HepG2 (cell line): ENCODE measurements around the gene CABP2. TPM values are rescaled to one million over a fixed set of nuclear protein-coding genes. Genes with fewer than 3 reads are reported as not detected.

ENCODE experiments used
- BHLHE40 ChIP-seq: IDR thresholded peaks from 2 replicates; pipeline ENCODE4 v1.6.1; 2011; ENCODE audit warnings: low read length, improper control_type of control experiment
- HMGXB3 ChIP-seq: sonication (generic); formaldehyde crosslinking; IDR thresholded peaks from 2 replicates; pipeline ENCODE4 v1.4.0; 2020; ENCODE audit warnings: missing genetic modification reagents, borderline replicate concordance
- MYPOP ChIP-seq: sonication (generic); formaldehyde crosslinking; IDR thresholded peaks from 2 replicates; pipeline ENCODE4 v1.8.1; 2023; ENCODE audit warnings: mild to moderate bottlenecking, moderate library complexity, missing genetic modification reagents
- NRL ChIP-seq: sonication (generic); formaldehyde crosslinking; IDR thresholded peaks from 2 replicates; pipeline ENCODE4 v1.5.0; 2020; ENCODE audit warnings: missing genetic modification reagents, mild to moderate bottlenecking, moderate library complexity, borderline replicate concordance
- TBP ChIP-seq: sonication (generic); formaldehyde crosslinking; IDR thresholded peaks from 2 replicates; pipeline ENCODE4 v1.5.0; 2020; ENCODE audit warnings: missing genetic modification reagents
- ZNF143 ChIP-seq: sonication (generic); formaldehyde crosslinking; IDR thresholded peaks from 2 replicates; pipeline ENCODE4 v1.4.0; 2020; ENCODE audit warnings: missing genetic modification reagents
- ZNF281 ChIP-seq: sonication (generic); formaldehyde crosslinking; IDR thresholded peaks from 2 replicates; pipeline ENCODE4 v1.4.0; 2020; ENCODE audit warnings: missing genetic modification reagents, borderline replicate concordance
- ZNF318 ChIP-seq: sonication (generic); formaldehyde crosslinking; IDR thresholded peaks from 2 replicates; pipeline ENCODE4 v1.4.0; 2020; ENCODE audit warnings: mild to moderate bottlenecking, missing genetic modification reagents
- polyA plus RNA-seq, 8 experiments: library from polyadenylated mRNA; depleted of rRNA in 3 of 8; stranded (reverse) in 7 of 8; unstranded in 1 of 8; fragments of >200 nt; fragmentation: Illumina TruSeq in 4 of 8; extraction: Trizol in 4 of 8; gene quantifications; 2 replicates each; pipeline versions ENCODE4 v1.2.1 to v1.2.3, GENCODE V29; 2011 to 2016; ENCODE audit warnings: low read depth in 4 of 8, missing spikeins in 1 of 8, mixed read lengths in 1 of 8; ENCODE audit not compliant: insufficient read depth in 1 of 8
- total RNA-seq, 5 experiments: library from RNA; depleted of rRNA; stranded (reverse); fragments of >200 nt; fragmentation: Illumina TruSeq; extraction: Trizol; gene quantifications; 2 replicates each; pipeline ENCODE4 v1.2.3, GENCODE V29; 2016; ENCODE audit warnings: low read depth in 1 of 5
- TF ChIP-seq, protein P1 (sequence below): IDR thresholded peaks from 2 replicates; pipeline ENCODE4 v1.6.1; 2016; ENCODE audit warnings: missing compliant biosample characterization, missing genetic modification reagents, borderline replicate concordance

CABP2 gene
- total and polyA plus RNA-seq, 2 of the 13 experiments (the other 11 are each of a cell fraction or from before 2014, with no cell fraction given): not detected

DNA sequence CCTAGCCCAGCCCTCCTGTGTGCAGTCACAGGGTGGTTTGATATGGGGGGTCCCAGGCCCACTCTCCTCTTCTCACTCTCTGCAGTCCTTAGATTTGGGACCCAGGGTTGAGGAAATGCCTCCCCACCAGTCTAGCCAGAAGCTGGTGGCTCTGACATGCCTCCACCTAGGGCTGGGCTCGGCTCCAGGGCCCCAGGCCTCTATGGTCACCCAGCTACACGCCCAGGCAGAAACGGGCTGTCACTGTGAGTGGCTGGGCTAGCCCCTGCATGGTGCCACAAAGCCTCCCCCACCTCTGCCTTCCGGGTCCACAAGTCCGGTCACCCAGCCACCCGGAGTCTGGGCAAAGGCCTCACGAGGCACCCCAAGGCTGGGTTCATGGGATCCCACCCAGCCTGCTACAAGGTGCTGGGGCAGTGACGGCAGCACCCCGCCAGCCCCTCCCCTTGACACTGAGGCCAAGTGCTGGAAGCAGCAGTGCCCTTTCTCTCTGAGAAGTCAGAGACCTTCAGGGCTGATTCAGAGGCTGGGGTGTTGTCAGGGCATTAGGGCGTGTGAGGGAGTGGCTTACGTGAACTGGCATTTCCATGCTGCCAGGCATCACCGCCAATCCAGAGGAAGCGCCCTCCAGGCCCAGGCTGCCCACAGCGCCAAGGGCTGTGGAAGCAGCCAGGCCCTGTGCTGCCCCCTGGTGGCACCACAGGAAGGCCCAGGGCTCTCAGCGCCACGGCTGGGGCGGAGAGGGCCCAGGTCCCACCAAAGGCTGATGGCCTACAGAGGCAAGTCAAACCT lies 17.4 kb downstream of the CABP2 start (continued):
- TF ChIP-seq, protein P1, sequence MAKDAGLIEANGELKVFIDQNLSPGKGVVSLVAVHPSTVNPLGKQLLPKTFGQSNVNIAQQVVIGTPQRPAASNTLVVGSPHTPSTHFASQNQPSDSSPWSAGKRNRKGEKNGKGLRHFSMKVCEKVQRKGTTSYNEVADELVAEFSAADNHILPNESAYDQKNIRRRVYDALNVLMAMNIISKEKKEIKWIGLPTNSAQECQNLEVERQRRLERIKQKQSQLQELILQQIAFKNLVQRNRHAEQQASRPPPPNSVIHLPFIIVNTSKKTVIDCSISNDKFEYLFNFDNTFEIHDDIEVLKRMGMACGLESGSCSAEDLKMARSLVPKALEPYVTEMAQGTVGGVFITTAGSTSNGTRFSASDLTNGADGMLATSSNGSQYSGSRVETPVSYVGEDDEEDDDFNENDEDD (CRISPR knock-in tag): peak; percentile 14; the same call in 1 of the 2 replicates
- TF ChIP-seq ZNF281 (CRISPR knock-in tag) (no peak), TBP (CRISPR knock-in tag) (no peak), HMGXB3 (peak; percentile 34; the same call in 1 of the 2 replicates), BHLHE40 (no peak), ZNF318 (no peak), ZNF143 (CRISPR knock-in tag) (no peak), MYPOP (CRISPR knock-in tag) (no peak), NRL (CRISPR knock-in tag) (no peak)
